Measurements from ENCODE around the gene PRSS36. TPM values are rescaled to one million over a fixed set of nuclear protein-coding genes. Genes with fewer than 3 reads are reported as not detected.
A peak's percentile ranks its signal among the peaks of the same experiment; 100 is the strongest.
"Not testable (repeated sequence)": the region's sequence is repeated elsewhere in the genome, so short reads cannot be mapped to it uniquely, and the experiment has no call there.

PRSS36 gene
- polyA plus RNA-seq, 3 donors: 3.1 to 4.2 (median 3.4) TPM

- Mint-ChIP-seq H3K36me3 (peaks cover 0 to 3% of the 10 kb centered on the region in 2 donors), H3K4me3 (peak overlapping the region; percentile 73 to 85), H3K27me3 (ENCODE audit: low read depth in 3 of 3) (peaks cover 0 to 4% (median 2%) of the 10 kb centered on the region in 3 donors), H3K9me3 (peaks cover 0 to 5% (median 0%) of the 10 kb centered on the region in 7 donors), H3K4me1 (peaks cover 36% of the 10 kb centered on the region), H3K27ac (peak overlapping the region; percentile 85 to 95 (median 93))
- peak; percentile 91 to 96 (median 94) for DNase-seq
- Histone ChIP-seq H3K4me1 (ENCODE audit: control insufficient read depth in 1 of 2, insufficient read depth in 2 of 2, low read length in 2 of 2) (peaks cover 35 to 47% of the 10 kb centered on the region in 2 donors), H3K4me3 (replicated peaks in 1 of 3; ENCODE audit: low read depth in 2 of 3, low read length in 3 of 3) (peak overlapping the region; percentile 7 to 70 (median 28)), H4K20me1 (ENCODE audit: insufficient read depth, low read length) (no peaks in the 10 kb centered on the region), H3K27ac (ENCODE audit: low read depth in 1 of 2, low read length in 2 of 2) (peak overlapping the region; percentile 72 to 78), H3K27me3 (ENCODE audit: control insufficient read depth in 2 of 2, insufficient read depth in 2 of 2, low read length in 2 of 2) (no peaks in the 10 kb centered on the region), H3K36me3 (replicated peaks in 1 of 2; ENCODE audit: control insufficient read depth in 1 of 2, insufficient read depth in 2 of 2, low read length in 2 of 2) (no peaks in the 10 kb centered on the region), H3K79me2 (ENCODE audit: insufficient read depth, low read length) (no peaks in the 10 kb centered on the region), H3K9me3 (replicated peaks in 1 of 2; ENCODE audit: control insufficient read depth in 1 of 2, insufficient read depth in 1 of 2, low read length in 2 of 2) (no peaks in the 10 kb centered on the region), H3K9ac (ENCODE audit: insufficient read depth, low read length, poor library complexity, severe bottlenecking) (peak overlapping the region; percentile 65), H3K4me2 (replicated peaks; ENCODE audit: extremely low read depth, low read length, poor library complexity, severe bottlenecking) (peak overlapping the region; percentile 85), H2AFZ (ENCODE audit: insufficient read depth, low read depth, low read length, poor library complexity, severe bottlenecking) (peak overlapping the region; percentile 90)
- WGBS (ENCODE audit: insufficient coverage): 7% methylated on average over 85 of the region's 89 CpGs
- peak; percentile 90 for TF ChIP-seq CTCF (IDR thresholded peaks at IDR 0.05)
- intact Hi-C loops (cut with micrococcal nuclease): loop anchor here (1.0 to 10.0 kb wide), 6 partner anchors 14 to 148 kb away; partner anchors contain the start of gene VKORC1 (in 1 of the 2)
These were observed 7.5 kb downstream of the PRSS36 start for GRCh38 chr16:31142109-31143010.

GRCh38 chr16:31141489-31142108 lies 8.3 kb downstream of the PRSS36 start:
- Mint-ChIP-seq H3K4me1 (peaks cover 36% of the 10 kb centered on the region), H3K27me3 (ENCODE audit: low read depth in 3 of 3) (peaks cover 0 to 4% (median 2%) of the 10 kb centered on the region in 3 donors), H3K4me3 (peak overlapping the region; percentile 73 to 85), H3K27ac (peak overlapping the region; percentile 85 to 95 (median 93)), H3K9me3 (peaks cover 0 to 5% (median 0%) of the 10 kb centered on the region in 7 donors), H3K36me3 (peaks cover 0 to 3% of the 10 kb centered on the region in 2 donors)
- Histone ChIP-seq H3K4me1 (ENCODE audit: control insufficient read depth in 1 of 2, insufficient read depth in 2 of 2, low read length in 2 of 2) (peaks cover 35 to 47% of the 10 kb centered on the region in 2 donors), H3K4me2 (replicated peaks; ENCODE audit: extremely low read depth, low read length, poor library complexity, severe bottlenecking) (peak overlapping the region; percentile 85), H3K36me3 (replicated peaks in 1 of 2; ENCODE audit: control insufficient read depth in 1 of 2, insufficient read depth in 2 of 2, low read length in 2 of 2) (no peaks in the 10 kb centered on the region), H2AFZ (ENCODE audit: insufficient read depth, low read depth, low read length, poor library complexity, severe bottlenecking) (peak overlapping the region; percentile 90), H4K20me1 (ENCODE audit: insufficient read depth, low read length) (no peaks in the 10 kb centered on the region), H3K4me3 (replicated peaks in 1 of 3; ENCODE audit: low read depth in 2 of 3, low read length in 3 of 3) (peak overlapping the region in 2 of 3 experiments; percentile 28 to 70), H3K79me2 (ENCODE audit: insufficient read depth, low read length) (no peaks in the 10 kb centered on the region), H3K27ac (ENCODE audit: low read depth in 1 of 2, low read length in 2 of 2) (peak overlapping the region; percentile 72 to 78), H3K9ac (ENCODE audit: insufficient read depth, low read length, poor library complexity, severe bottlenecking) (peak overlapping the region; percentile 65), H3K9me3 (replicated peaks in 1 of 2; ENCODE audit: control insufficient read depth in 1 of 2, insufficient read depth in 1 of 2, low read length in 2 of 2) (no peaks in the 10 kb centered on the region), H3K27me3 (ENCODE audit: control insufficient read depth in 2 of 2, insufficient read depth in 2 of 2, low read length in 2 of 2) (no peaks in the 10 kb centered on the region)
- 42% methylated on average over 3 of the region's 10 CpGs for WGBS (ENCODE audit: insufficient coverage)
- peak in 2 of 3 donors; percentile 72 to 90 for DNase-seq
- TF ChIP-seq CTCF (IDR thresholded peaks at IDR 0.05): no peak
- intact Hi-C loops (cut with micrococcal nuclease): loop anchor here (1.0 to 10.0 kb wide), 6 partner anchors 13 to 147 kb away; partner anchors contain the start of gene VKORC1 (in 1 of the 2)

GRCh38 chr16:31141071-31141469 lies 8.8 kb downstream of the PRSS36 start:
- not testable (repeated sequence) for H3K79me2 ChIP-seq (ENCODE audit: insufficient read depth, low read length); H3K27me3 ChIP-seq (ENCODE audit: control insufficient read depth in 2 of 2, insufficient read depth in 2 of 2, low read length in 2 of 2); H4K20me1 ChIP-seq (ENCODE audit: insufficient read depth, low read length); H3K36me3 ChIP-seq (replicated peaks in 1 of 2; ENCODE audit: control insufficient read depth in 1 of 2, insufficient read depth in 2 of 2, low read length in 2 of 2); H3K9ac ChIP-seq (ENCODE audit: insufficient read depth, low read length, poor library complexity, severe bottlenecking); H3K9me3 ChIP-seq (replicated peaks in 1 of 2; ENCODE audit: control insufficient read depth in 1 of 2, insufficient read depth in 1 of 2, low read length in 2 of 2); H3K27me3 Mint-ChIP-seq (ENCODE audit: low read depth in 3 of 3); H3K9me3 Mint-ChIP-seq; H3K4me3 Mint-ChIP-seq; H3K36me3 Mint-ChIP-seq; H2AFZ ChIP-seq (ENCODE audit: insufficient read depth, low read depth, low read length, poor library complexity, severe bottlenecking); DNase-seq
- H3K27ac Mint-ChIP-seq: peak overlapping the region in 5 of 7 donors; percentile 15 to 91 (median 45)
- peaks cover 36% of the 10 kb centered on the region for H3K4me1 Mint-ChIP-seq
- Histone ChIP-seq H3K27ac (ENCODE audit: low read depth in 1 of 2, low read length in 2 of 2) (peak overlapping the region; percentile 72 to 78), H3K4me2 (replicated peaks; ENCODE audit: extremely low read depth, low read length, poor library complexity, severe bottlenecking) (peak overlapping the region; percentile 85), H3K4me1 (ENCODE audit: control insufficient read depth in 1 of 2, insufficient read depth in 2 of 2, low read length in 2 of 2) (peaks cover 35 to 47% of the 10 kb centered on the region in 2 donors), H3K4me3 (replicated peaks in 1 of 3; ENCODE audit: low read depth in 2 of 3, low read length in 3 of 3) (peak overlapping the region in 1 of 3 experiments; percentile 70)
- 92% methylated on average over 7 of the region's 9 CpGs for WGBS (ENCODE audit: insufficient coverage)
- intact Hi-C loops (cut with micrococcal nuclease): loop anchor here (10.0 kb wide), 2 partner anchors 46 to 146 kb away; partner anchors contain the start of gene VKORC1 (in 1 of the 2)
